DMS79 (cell line): ENCODE data around the gene PPP1R2C.

ENCODE experiments used
- DNase-seq: peaks from one replicate; lab custom pipeline; 2025; lab: John Stamatoyannopoulos, UW

PPP1R2C gene

GRCh38 chrX:42778096-42778495 lies at the start of gene PPP1R2C:
TSS of gene PPP1R2C (minus strand) at chrX:42778163. CDS start at chrX:42778079, 84 bp downstream.
- DNase-seq: no peak

- no peak for DNase-seq
These were observed 47.2 kb upstream of the PPP1R2C start for GRCh38 chrX:42825201-42825600.

GRCh38 chrX:42824541-42824940 lies 46.6 kb upstream of the PPP1R2C start:
- DNase-seq: no peak

- DNase-seq: no peak
These were observed 45.5 kb upstream of the PPP1R2C start for GRCh38 chrX:42823443-42823842.

- DNase-seq: no peak
These were observed 44.0 kb upstream of the PPP1R2C start for GRCh38 chrX:42821803-42822443.

- DNase-seq: no peak
These were observed 40.4 kb upstream of the PPP1R2C start for GRCh38 chrX:42818151-42818921.

GRCh38 chrX:42809569-42809968 lies 31.6 kb upstream of the PPP1R2C start:
- DNase-seq: no peak

GRCh38 chrX:42807393-42807792 lies 29.4 kb upstream of the PPP1R2C start:
- no peak for DNase-seq

- no peak for DNase-seq
These were observed 26.6 kb upstream of the PPP1R2C start for GRCh38 chrX:42804524-42804923.

GRCh38 chrX:42803320-42803719 lies 25.4 kb upstream of the PPP1R2C start:
- DNase-seq: no peak

GRCh38 chrX:42797651-42798269 lies 19.8 kb upstream of the PPP1R2C start:
- no peak for DNase-seq

GRCh38 chrX:42783451-42783850 lies 5.5 kb upstream of the PPP1R2C start:
- DNase-seq: no peak

GRCh38 chrX:42776195-42776594 lies 1.8 kb downstream of the PPP1R2C start:
- no peak for DNase-seq

- no peak for DNase-seq
These were observed 5.1 kb downstream of the PPP1R2C start for GRCh38 chrX:42772874-42773273.

- DNase-seq: no peak
These were observed 6.2 kb downstream of the PPP1R2C start for GRCh38 chrX:42771506-42772335.

- DNase-seq: no peak
These were observed 7.4 kb downstream of the PPP1R2C start for GRCh38 chrX:42770566-42770965.

GRCh38 chrX:42759881-42760280 lies 18.1 kb downstream of the PPP1R2C start:
- DNase-seq: no peak

- DNase-seq: no peak
These were observed 22.1 kb downstream of the PPP1R2C start for GRCh38 chrX:42755815-42756214.

GRCh38 chrX:42754603-42755002 lies 23.4 kb downstream of the PPP1R2C start:
- no peak for DNase-seq

GRCh38 chrX:42754115-42754514 lies 23.8 kb downstream of the PPP1R2C start:
- no peak for DNase-seq

- no peak for DNase-seq
These were observed 25.2 kb downstream of the PPP1R2C start for GRCh38 chrX:42752730-42753129.

GRCh38 chrX:42751573-42751972 lies 26.4 kb downstream of the PPP1R2C start:
- DNase-seq: no peak
